ENCODE measurements around the gene ZFP92.

The ZFP92 gene

GRCh38 chrX:153411255-153411987 is at the start of gene ZFP92:
Gene ZFP92 (plus strand): TSS chrX:153411472. CDS start chrX:153418323, 6,851 bp downstream.
- no peak within 1 kb of the TSS for H3K4me3 ChIP-seq (ENCODE audit: low read depth in 1 of 2, low read length in 2 of 2)
- no peaks in the 10 kb centered on the region for H3K27me3 ChIP-seq (ENCODE audit: insufficient read depth, low read length, poor library complexity)
- no peaks in the 10 kb centered on the region for H3K36me3 ChIP-seq (ENCODE audit: insufficient read depth, low read length)
- TF ChIP-seq EZH2 (IDR thresholded peaks at IDR 0.05; ENCODE audit: borderline replicate concordance, low read depth, low read length, severe bottlenecking) = no peak
- TF ChIP-seq CTCF (IDR thresholded peaks at IDR 0.05; ENCODE audit: borderline replicate concordance, extremely low read depth, low read length, poor library complexity, severe bottlenecking) = no peak
- no peak within 1 kb of the TSS for H2AFZ ChIP-seq (ENCODE audit: low read depth, low read length)
- H3K9ac ChIP-seq (ENCODE audit: low read depth, low read length) = no peak within 1 kb of the TSS
- no peaks in the 10 kb centered on the region for H3K79me2 ChIP-seq (ENCODE audit: insufficient read depth, low read length)
- no peaks in the 10 kb centered on the region for H3K4me1 ChIP-seq (ENCODE audit: insufficient read depth, low read length)
- no peaks in the 10 kb centered on the region for H4K20me1 ChIP-seq (ENCODE audit: insufficient read depth, low read length)
- no peak for ATAC-seq (ENCODE audit: insufficient read depth, low read depth)
- no peak within 1 kb of the TSS for H3K27ac ChIP-seq (ENCODE audit: low read length)
- H3K4me2 ChIP-seq (ENCODE audit: insufficient read depth, low read length) = no peak within 1 kb of the TSS
- no peak for DNase-seq
- H3K9me3 ChIP-seq (ENCODE audit: insufficient read depth, low read length, severe bottlenecking) = no peaks in the 10 kb centered on the region

- Histone ChIP-seq H3K4me2 (ENCODE audit: insufficient read depth, low read length) (no peak overlapping the region), H3K9me3 (ENCODE audit: insufficient read depth, low read length, severe bottlenecking) (no peaks in the 10 kb centered on the region), H3K79me2 (ENCODE audit: insufficient read depth, low read length) (no peaks in the 10 kb centered on the region), H3K9ac (ENCODE audit: low read depth, low read length) (no peak overlapping the region), H3K27me3 (ENCODE audit: insufficient read depth, low read length, poor library complexity) (no peaks in the 10 kb centered on the region), H3K4me3 (ENCODE audit: low read depth in 1 of 2, low read length in 2 of 2) (no peak overlapping the region), H3K27ac (ENCODE audit: low read length) (no peak overlapping the region), H4K20me1 (ENCODE audit: insufficient read depth, low read length) (no peaks in the 10 kb centered on the region), H2AFZ (ENCODE audit: low read depth, low read length) (no peak overlapping the region), H3K4me1 (ENCODE audit: insufficient read depth, low read length) (no peaks in the 10 kb centered on the region), H3K36me3 (ENCODE audit: insufficient read depth, low read length) (no peaks in the 10 kb centered on the region)
- DNase-seq (no peak), ATAC-seq (ENCODE audit: insufficient read depth, low read depth) (no peak)
- TF ChIP-seq EZH2 (IDR thresholded peaks at IDR 0.05; ENCODE audit: borderline replicate concordance, low read depth, low read length, severe bottlenecking) (no peak), CTCF (IDR thresholded peaks at IDR 0.05; ENCODE audit: borderline replicate concordance, extremely low read depth, low read length, poor library complexity, severe bottlenecking) (no peak)
Measured at GRCh38 chrX:153361781-153362397, 49.4 kb upstream of the ZFP92 start.

GRCh38 chrX:153365670-153366069 is 45.6 kb upstream of the ZFP92 start:
- no peaks in the 10 kb centered on the region for H3K79me2 ChIP-seq (ENCODE audit: insufficient read depth, low read length)
- H4K20me1 ChIP-seq (ENCODE audit: insufficient read depth, low read length) = no peaks in the 10 kb centered on the region
- H3K9me3 ChIP-seq (ENCODE audit: insufficient read depth, low read length, severe bottlenecking) = no peaks in the 10 kb centered on the region
- TF ChIP-seq CTCF (IDR thresholded peaks at IDR 0.05; ENCODE audit: borderline replicate concordance, extremely low read depth, low read length, poor library complexity, severe bottlenecking) (no peak), EZH2 (IDR thresholded peaks at IDR 0.05; ENCODE audit: borderline replicate concordance, low read depth, low read length, severe bottlenecking) (no peak)
- no peak overlapping the region for H3K27ac ChIP-seq (ENCODE audit: low read length)
- H3K4me2 ChIP-seq (ENCODE audit: insufficient read depth, low read length) = no peak overlapping the region
- H3K36me3 ChIP-seq (ENCODE audit: insufficient read depth, low read length) = no peaks in the 10 kb centered on the region
- ATAC-seq (ENCODE audit: insufficient read depth, low read depth) (no peak), DNase-seq (no peak)
- no peak overlapping the region for H2AFZ ChIP-seq (ENCODE audit: low read depth, low read length)
- H3K9ac ChIP-seq (ENCODE audit: low read depth, low read length) = no peak overlapping the region
- no peak overlapping the region for H3K4me3 ChIP-seq (ENCODE audit: low read depth in 1 of 2, low read length in 2 of 2)
- H3K4me1 ChIP-seq (ENCODE audit: insufficient read depth, low read length) = no peaks in the 10 kb centered on the region
- H3K27me3 ChIP-seq (ENCODE audit: insufficient read depth, low read length, poor library complexity) = no peaks in the 10 kb centered on the region
